Stimulated activated CD8-positive, alpha-beta memory T cell treated with anti-CD3 and anti-CD28 coated beads, Interleukin-15, amount 100 ng/mL, for 24 hours (primary cell): Measurements from ENCODE around the gene PTCH1.

Source experiments
- DNase-seq: peaks from one replicate; pipeline ENCODE4 v3.0.0-alpha.2; 2020; ENCODE audit warnings: low read depth

PTCH1 gene

DNA sequence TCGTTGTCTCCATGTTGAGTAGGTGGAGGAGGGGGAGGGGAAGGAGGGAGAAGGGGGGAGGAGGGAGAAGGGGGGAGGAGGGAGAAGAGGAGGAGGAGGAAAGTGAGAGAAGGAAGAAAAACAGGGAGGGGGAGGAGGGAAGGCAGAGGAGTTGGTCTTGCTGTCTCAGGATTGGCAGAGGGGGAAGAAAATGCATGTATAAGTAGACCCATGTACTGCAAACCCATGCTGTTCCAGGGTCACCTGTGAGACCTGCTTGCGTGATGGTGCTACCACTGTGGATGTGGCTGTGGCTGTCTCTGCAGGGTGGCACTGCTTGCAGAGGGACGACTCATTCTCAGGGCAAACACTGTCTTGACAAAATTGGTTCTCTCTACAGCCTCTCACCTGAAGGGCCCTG is 76.3 kb downstream of the PTCH1 start:
- no peak for DNase-seq

DNA sequence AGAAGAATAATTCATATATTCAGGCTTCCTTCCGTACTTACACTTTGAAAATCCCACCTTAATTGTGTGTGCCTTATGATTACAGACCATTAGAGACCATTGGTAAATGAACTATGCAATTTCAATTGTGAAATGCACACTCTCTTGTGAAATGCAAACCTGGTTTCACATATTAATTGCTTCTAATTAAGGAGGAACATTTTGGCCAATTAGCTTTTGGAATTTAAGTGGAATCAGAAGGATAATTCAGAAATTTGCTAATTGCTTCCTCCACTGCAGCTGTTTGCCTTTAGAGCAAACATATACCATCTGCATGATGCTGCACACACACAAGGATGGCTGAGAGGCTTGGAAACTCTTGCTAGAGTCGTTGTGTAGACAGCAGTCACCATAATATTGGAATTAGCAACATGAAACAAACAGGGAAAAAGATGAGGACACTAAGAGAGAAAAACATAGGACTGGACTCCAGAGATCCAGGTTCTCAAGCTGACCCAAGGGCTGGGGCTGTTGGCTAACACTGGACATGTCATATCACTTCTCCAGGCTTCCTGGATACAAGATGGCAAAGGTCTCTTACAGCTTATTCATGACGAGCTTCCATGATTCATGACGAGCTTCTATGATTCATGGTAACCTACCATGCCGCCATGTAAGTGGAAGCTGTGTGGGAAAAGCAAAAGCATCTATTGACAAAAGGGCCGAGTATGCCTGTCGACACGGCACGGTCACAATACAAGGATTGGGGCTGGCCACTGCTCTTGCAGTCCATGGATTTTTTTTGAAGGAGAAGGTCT is 78.0 kb downstream of the PTCH1 start:
- no peak for DNase-seq

DNA sequence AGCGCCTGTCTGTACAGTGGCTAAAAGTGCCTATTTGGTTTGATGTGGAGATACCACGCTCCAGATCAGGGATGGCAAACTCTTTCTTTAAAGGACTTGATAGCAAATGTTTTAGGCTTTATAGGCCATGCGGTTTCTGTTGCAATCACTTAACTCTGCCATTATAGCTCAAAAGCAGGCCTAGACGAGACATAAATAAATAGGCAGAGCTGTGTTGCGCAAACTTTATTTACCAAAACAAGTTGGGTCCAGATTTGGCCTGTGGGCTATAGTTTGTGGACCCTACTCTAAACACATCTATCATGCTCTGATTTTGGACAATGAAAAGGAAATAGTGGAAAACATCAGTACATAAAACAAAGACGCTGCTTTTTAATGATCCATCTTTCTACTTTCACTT is 79.2 kb downstream of the PTCH1 start:
- no peak for DNase-seq

DNA sequence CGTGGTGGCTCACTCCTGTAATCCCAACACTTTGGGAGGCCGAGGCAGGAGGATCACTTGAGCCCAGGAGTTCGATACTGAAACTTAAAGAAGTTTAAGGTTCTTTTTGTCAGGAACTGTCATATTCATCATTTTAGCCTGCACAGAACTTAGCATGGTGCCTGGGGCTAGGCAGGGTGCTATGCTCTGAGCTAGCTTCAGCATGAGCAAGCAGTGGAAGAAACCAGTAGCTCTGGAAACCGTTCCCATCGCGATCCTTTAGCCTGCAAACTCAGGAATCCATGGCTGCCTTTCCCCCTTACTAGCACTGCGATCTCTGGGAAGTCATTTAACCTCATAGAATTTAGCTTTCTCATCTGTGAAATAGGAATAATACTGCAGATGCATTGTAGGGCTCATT is 80.4 kb downstream of the PTCH1 start:
- no peak for DNase-seq

DNA sequence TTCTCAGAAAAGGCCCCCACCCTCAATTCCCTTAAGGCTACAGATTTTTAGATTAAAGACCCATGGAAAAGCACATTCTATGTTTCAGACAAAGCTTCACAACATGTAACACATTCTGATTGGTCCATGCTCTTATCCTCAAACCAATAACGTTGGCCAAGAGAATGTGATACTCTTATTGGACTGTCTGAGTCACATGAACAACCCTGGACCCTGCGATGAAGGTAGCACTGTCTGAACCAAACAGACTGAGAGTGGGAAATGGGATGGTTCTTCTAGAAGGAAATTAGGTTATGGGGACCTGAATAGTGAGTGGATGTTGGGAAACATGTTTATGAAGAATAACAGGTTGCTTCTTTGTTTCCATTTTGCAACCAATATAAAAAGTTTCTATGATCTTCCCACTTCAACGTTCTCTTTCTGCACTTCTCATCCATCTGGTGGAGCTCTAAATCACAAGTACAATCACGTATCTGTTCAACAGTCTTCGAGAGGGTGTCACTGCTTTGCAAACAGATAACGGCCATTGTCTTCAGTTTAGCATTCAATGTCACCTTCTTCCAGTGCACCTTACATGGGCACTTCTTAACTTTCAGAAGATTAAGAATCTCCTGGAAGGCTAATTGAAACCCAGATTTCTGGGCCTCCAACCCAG is 81.6 kb downstream of the PTCH1 start:
- DNase-seq = no peak

DNA sequence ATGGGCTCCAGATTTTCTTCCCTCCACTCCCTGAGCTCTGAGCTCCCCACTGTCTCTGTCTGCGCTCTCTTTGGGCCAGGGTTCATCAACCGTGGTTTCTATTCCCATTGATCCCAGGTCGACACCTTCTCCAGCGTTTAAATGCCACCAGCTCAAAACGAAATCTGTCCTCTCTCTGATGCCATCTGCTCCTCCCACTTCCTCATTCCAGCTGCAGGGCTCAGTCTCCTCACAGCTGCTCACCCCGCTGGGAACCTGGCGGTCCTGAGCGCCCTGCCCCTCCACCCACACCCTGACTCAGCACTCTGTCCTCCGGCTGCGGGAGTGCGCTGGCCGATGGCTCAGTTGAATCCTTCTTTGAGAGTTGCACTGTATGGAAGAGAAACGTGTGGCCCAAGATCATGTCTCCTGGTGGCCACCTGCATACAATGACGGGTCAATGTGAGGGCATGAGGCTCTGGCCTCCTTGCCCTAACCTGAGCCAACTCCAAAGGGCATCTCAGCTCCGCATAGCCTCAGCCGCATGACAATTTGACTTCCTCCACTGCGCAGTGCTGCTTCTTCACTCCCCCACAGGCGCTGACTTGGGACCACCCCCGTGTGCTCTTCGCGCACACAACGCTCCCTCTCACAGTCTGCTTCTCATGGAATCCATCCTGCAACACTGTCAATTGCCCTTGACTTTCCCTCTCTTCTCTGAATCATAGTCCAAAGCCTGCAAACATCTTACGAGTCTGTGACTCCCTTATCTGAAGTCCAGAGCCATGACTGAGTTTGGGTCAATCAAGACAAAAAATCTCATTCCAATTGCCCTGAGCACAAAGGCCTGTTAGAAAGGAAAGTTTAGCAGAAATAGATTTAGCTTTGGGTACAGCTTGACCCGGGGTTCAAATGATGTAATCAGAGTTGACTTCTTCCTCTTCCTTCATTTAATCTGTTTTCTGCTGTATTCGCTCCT is 82.4 kb downstream of the PTCH1 start:
- DNase-seq = no peak

DNA sequence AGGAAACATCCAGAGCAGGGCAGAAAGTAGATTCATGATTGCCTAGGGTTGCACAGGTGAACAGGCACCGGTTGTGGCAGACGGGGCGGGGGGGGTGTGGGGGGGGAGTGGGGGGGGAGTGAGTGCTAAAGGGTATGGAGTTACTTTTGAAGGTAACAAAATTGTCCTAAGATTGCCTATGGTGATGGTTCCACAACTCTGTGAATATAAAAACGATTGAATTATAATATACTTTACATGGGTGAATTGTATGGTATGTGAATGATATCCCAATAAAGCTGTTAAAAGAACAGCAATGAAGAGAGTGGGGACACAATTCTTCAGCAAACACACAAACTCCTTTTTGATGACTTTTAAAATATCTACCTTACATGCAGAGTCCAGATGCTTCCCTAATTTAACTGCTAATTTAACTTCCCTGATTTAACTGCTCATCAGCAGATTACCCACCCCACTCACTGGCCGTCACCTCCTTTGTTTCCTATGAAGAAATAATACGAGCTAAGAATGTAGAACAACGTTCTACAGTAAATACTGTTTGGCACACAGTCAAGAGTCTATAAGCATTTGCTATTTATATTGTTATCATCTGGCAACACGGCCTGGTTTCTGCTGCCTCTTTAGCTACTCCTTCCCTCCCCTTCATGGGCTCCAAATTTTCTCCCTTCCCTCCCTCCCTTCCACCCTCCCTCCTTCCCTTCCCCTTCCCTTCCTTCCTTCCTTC is 83.5 kb downstream of the PTCH1 start:
- no peak for DNase-seq

DNA sequence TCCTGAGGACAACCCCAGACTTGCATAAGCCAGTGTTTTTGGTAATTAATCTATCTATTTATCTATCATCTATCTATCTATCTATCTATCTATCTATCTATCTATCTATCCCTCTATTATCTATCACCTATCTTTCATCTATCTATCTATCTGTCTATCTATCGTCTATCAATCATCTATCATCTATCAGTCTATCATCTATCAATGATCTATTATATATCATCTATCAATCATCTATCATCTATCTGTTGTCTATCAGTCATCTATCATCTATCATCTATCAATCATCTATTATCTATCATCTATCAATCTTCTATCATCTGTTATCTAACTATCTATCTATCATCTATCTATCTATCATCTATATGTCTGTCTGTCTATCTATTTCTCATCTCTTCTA is 85.5 kb downstream of the PTCH1 start:
- no peak for DNase-seq

DNA sequence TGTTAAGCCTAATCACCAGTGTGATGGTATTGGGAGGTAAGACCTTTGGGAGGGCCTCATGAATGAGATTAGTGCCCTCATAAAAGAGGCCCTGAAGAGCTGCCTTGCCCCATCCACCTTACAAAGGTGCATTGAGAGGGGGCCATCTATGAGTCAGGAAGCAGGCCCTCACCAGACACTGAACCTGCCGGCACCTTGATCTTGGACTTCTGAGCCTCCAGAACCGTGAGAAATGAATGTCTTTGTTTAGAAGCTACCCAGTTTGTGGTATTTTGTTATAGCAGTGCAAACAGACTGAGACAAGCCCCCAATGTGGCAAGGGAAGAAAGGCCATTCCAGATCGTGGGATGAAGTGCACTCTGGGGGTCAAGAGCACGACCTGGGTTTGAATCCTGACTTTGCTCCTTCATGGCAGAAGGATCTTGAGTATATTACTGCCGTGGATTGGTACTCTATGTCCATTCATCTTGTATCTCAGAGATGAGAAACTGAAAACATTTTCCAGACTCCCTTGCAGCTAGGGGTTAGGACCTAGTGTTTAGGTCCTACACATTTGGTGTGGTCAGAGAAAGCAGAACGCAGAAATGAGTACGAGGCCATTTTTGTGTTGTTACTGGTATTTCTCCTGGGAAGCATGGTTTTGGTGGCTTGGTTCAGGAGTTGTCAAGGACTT is 86.7 kb downstream of the PTCH1 start:
- no peak for DNase-seq

DNA sequence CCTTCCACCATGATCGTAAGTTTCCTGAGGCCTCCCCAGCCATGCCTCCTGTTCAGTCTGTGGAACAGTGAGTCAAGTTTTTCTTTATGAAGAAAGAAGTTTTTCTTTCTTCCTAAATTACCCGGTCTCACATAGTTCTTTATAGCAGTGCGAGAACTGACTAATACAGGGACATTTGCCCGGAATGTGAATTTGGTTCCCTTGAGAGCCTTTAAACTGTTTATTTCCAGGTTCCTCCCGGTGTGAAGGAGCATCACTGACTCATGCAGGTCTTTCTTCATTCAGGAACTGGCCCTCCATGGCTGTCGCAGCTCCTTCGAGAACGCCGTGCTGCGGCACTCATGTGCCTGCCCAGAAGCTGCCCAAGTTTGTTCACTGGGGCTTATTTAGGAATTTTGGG is 87.7 kb downstream of the PTCH1 start:
- no peak for DNase-seq

DNA sequence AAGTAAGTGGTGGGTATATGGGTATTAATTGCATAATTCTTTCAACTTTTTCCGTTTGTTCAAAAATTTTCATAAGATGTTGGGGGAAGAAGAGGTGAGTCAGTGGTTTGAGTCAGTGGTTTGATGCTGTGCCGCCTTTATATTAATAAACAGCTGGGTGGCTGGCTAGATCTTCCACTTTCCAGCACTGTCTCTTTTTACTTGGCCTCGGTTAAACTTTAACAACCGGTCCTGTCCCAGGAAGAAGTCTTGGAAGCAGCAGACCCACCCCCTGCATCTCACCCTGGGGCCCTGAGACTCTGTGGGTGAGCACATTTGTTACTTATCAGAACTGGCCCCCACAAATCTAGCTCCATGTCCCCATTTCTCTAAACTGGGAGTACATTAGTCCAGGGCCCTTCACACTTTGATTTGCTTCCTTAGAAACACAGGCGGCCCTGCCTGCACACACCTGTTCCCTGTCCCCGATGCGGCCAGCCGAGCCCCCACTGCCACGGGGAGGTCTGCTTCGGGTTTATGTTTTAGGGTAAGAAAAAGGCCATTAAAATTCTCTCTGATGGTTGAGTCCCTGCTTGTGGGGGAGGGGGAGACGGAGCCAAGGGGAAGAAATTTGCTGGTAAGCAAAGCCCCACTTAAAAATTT is 90.7 kb downstream of the PTCH1 start:
- no peak for DNase-seq

DNA sequence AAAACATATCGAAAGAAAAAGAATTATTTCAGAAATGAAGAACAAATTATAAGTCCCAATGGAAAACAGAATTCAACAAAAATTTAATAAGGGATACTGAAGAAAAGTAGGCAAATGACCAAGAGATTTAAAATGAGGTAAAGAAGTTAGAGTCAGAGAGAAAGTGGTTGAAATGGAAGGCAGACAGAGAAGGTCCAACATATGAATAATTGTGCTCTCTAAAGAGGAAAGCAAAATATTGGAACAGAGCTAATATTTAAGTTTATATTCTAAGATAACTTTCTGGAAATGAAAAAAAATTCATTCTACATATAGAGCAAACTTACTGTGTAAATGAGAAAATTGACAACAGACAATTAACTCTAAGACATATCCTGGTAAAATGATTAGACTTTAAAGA is 94.1 kb downstream of the PTCH1 start:
- no peak for DNase-seq

DNA sequence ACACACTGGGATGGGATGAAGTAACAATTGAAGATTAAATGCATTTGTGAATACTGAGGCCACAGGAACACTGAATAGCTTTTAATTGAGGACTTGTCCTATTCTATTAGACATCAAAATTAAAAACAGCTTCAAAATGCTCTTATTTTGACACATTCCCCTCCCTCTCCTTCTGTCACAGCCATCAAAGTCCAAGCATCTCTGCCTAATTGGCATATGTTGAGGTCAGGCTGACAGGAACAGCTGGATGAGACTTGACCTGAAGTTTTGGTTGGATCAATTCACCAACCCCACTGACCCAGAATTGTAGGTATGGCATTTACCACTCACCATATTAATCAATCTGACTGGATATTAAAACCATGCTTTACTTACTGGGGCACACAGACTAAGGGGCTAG is 96.3 kb downstream of the PTCH1 start:
- DNase-seq = no peak

DNA sequence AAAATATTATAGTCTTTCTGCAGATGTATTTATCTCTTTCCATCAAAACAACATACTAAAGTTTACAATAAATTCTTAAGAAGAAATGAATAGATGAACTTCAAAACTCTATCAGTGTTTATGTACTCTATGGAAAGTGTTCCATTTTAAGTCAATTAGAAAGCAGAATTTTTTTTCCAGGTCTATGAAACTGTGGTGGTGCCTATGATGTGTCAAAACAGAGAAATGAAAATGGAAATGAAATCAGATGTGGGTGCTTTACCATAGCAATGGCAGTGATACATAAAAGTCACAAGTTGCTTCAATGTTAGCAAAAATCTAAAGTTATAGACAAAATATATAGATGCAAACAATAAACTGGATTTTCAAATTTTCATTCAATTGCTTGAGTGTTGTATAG is 97.3 kb downstream of the PTCH1 start:
- no peak for DNase-seq

DNA sequence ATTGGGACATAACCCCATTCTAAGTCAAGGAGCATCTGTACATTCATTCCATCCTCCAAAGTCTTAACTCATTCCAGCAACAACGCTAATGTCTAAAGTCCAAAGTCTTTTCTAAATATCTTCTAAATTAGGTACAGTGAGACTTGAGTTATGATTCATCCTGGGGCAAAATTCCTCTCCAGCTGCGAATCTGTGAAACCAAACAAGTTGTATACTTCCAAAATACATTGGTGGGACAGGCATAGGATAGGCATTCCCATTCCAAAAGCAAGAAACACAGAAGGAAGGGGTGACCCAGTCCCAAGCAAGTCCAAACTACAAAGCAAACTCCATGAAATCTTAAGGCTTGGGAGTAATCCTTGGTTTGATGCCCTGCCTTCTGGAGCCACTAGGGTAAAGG is 101.6 kb downstream of the PTCH1 start:
- DNase-seq = no peak

DNA sequence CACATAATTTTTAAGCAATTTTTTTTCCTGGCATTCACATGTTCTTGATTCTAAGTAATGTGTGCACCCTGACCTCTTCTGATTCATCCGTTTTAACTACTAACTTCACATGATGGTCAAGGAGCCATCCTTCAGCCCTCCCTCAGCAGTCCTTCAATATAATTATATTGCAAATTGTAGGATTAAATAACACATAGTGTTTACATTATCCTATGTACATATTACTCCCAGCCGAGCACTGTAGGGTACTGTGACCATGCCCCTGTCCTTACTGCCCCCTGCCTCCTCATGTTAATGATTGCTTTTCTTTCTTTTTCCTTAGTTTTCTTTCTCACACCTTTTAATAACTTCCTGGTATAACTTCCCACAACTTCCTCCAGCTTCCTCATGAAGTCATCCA is 103.0 kb downstream of the PTCH1 start:
- DNase-seq = no peak

DNA sequence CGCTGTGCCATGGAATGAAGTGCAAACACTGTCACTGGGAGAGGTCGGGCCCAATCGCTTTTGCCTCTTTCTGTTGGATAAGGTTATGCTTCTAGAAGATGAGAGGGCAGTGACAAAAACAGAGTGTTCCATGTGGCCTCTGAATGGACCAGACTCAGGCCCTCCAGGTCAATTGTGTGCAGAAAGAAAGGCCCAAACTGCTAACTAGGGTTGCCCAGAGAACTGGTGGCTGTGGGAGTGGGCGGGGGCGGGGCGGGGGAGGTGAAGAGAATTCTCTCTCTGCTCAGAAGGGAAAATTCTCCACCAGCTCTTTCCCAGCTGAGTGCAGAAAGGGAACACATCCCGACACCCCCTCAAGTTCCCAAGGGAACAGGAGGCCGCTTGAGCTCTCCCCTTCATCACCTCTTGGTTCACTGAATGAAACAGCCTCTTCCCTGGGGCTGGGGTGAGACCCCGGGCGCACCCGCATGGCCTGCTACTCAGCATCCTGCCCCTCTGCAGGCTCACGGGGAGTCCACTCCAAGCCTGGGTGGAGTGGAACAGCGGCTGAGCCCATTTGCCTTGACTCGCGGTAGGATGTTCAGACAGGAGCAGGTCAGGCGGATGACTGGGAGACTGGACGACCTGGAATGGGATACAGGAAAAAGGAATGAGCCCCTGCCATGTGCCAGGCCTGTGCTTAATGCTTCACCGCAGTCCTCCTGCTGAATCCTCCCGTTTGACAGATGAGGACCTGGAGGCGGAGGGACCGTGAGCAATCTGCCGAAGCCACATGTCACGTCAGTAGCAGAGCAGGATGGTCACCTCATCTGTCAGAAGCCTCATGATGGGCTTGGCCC is 105.5 kb downstream of the PTCH1 start:
- no peak for DNase-seq

DNA sequence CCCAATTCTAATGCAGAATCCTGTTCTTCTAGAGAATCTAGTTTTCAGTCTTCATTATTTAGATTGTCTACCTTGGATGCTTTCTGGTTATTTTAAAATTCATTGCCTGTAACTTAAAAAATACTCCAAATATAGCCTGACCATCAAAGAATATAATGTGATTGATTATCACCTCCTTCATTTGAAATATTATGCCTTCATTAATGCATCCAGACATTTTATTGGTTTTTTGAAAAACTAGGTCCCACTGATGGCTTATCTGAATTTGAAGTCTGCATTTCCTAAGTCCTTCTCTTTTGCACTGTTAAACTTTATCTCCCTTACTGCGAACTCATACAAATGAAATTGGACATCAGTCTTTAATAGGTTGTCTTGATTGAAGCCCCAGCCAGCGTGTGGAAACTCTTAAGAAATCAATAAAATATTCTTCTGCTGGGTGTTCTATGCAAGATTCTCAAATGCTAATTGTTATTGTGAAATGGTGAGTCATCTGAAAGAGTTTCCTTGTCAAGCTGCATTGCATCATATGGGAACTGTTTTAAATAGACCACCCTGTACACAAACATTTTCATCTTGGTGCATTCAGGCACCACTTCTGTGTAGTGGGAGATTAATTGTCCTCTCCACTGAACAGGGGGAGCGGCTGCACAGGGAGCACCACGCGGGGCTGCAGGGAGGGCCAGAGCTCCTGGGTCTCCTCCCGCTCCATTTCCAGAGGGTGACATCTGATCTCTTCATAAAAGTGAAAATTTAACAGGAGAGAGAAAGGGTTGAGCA is 106.9 kb downstream of the PTCH1 start:
- no peak for DNase-seq

DNA sequence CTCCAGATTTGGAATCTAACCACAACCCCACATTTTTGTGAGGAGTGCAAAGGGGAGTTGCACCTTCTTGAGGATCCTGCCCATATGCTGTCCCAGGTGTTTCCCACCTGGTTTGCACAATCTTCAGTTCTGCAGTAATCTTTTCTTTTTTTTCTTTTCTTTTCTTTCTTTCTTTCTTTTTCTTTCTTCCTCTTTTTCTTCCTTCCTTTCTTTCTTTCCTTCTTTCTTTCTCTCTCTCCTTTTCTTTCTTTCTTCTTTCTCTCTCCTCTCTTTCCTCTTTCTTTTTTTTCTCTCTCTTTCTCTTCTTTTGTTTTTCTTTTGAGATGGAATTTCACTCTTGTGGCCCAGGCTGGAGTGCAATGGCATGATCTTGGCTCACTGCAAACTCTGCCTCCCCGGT is 109.2 kb downstream of the PTCH1 start:
- DNase-seq = no peak
